GM19397 (cell line): Measurements from ENCODE around the gene MRPS7.
A peak's percentile ranks its signal among the peaks of the same experiment; 100 is the strongest.
"Not testable (repeated sequence)": the region's sequence is repeated elsewhere in the genome, so short reads cannot be mapped to it uniquely, and the experiment has no call there.

Experiments used
- ATAC-seq: cut with Tn5 transposase; IDR thresholded peaks from one replicate; pipeline ENCODE4 v1.9.1; 2021; ENCODE audit warnings: mild to moderate bottlenecking, moderate library complexity; ENCODE audit not compliant: unreplicated experiment

The MRPS7 gene

GRCh38 chr17:75242461-75243042 lies 19.1 kb upstream of the MRPS7 start:
- no peak for ATAC-seq

DNA sequence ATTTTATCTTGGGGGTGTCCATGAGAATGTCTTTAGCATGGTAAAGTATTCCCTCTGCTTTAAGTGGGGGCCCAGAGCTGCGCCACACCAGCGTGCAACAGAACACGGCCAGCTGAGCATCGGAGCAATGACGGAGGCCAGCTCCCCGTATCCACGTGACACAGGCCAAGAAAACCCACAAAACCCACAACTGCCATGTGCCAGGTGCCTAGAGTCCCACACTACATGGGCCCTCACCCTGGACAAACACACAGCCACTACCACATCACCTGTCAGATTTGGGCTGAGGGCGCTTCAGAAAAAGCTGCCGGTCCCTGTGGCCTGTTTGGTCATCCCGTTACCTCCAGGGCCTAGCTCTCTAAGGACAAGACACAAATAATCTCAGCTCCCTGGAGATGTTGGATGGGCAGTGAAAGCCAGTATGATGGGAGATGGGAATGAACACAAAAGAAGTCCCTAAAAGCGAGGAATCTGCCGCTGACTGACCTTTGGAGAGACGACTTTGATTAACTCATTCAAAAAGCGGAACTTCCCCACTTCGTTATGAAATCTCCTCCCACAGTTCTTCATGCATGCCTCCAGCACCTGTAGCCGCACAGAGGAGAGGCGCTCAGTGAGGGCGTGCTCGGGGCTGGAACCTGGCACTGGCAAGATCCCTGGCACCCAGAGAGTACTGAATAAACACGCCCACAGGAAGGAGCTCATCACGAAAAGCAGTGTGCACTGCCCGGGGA lies 17.4 kb upstream of the MRPS7 start:
- no peak for ATAC-seq

DNA sequence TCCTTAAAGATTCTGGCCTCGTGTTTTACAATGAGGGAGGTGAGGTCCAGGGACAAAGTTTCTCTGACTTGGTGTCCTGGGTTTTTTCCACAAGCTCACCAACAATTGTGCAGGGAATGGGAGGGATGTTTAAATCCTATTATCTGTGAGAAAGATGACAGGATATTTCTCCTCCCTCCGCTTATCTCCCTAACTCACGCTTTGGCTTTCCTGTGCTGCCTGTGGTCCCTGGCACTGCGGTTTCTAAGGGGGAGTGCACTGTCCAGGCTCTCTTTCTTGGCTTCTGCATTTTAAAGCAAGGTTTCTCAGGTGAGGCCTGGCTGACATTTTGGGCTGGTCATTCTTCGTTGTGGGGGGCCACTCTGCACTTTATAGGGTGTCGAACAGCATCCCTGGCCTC lies 16.7 kb upstream of the MRPS7 start:
- no peak for ATAC-seq

DNA sequence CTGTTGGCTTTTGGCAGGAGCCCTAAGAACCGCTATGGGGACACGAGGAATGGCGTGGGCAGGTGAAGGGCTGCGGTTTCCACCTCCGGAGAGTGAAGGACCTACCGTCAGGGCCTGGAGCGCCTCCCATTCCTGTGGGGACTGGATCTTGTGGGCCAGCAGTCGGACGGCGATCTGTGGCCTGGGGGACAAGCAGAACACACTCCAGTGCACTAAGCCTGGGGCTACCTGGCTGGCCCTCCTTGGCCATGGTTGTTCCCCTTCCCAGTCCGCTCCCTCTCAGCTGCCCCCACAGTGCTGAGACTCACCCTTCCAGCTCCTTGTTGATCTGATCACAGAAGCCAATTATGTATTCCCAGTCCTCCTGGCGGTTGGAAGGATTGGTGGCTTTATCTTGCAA lies 15.3 kb upstream of the MRPS7 start:
- ATAC-seq, result no peak

DNA sequence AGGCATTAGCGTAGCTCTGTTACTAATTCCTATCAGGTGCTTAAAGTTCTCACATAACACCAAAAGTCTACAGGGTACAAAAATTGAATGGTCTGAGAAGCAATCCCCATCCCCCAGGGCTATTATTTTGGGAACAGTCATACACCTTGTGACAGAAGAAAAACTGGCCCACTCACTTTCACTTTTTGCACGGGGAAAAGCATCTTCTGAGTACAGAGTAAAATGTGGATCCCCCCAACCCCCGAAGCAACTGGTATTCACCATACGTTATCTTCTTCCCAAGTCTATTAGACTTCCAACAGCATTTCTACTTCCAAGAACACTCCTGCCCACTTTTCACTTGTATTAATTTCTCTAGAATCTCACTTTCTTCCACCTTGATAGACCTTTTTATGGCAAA lies 12.1 kb upstream of the MRPS7 start:
- no peak for ATAC-seq

- peak; percentile 78 for ATAC-seq
Observed at GRCh38 chr17:75250009-75250471, 11.6 kb upstream of the MRPS7 start.

GRCh38 chr17:75252039-75252816 lies 9.5 kb upstream of the MRPS7 start:
- ATAC-seq, result no peak

- ATAC-seq, result not testable (repeated sequence)
Observed at GRCh38 chr17:75255954-75256698, 5.6 kb upstream of the MRPS7 start.

DNA sequence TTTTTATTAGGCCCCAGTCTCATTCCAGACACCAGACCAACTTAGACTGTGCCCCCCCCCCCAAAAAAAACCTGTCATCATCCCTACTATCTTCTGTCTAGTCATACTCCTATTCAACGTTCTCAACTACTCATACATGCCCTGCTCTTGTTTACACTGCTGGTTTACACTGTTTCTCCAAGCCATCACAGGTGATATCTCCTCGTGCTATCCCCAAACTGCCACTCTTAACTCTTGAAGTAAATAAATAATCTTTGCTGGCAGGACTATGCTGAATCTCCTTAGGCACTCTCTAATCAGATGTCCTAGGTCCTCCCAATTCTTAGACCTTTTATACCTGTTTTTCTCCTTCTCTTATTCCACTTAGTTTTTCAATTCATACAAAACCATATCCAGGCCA lies 4.5 kb upstream of the MRPS7 start:
- ATAC-seq, result not testable (repeated sequence)

- peak; percentile 17 for ATAC-seq
Observed at GRCh38 chr17:75260641-75261335, 891 bp upstream of the MRPS7 start.

DNA sequence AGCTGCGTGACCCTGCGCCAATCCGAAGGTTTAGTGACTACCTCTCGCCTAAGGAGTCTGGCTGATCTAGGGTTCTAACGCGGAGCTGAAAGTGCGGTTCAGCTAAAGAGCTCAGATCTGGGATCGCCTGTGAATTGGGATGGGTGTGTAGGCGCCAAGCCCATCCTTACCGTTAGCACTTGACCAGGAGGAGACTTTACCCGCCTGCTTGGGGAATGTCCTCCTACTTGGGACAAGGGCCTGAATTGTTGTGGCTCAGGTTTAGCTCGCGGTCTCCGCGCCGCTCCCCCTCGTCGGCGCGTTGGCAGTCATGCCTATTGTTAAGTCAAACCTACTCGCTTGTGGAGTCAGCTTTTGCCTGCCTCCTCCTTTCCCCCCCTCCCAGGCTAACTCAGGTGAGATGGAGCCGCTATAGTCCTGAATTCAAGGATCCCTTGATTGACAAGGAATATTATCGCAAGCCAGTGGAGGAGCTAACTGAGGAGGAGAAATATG lies 480 bp downstream of the MRPS7 start:
- ATAC-seq, result no peak

- ATAC-seq, result no peak
Observed at GRCh38 chr17:75263055-75263454, 1.4 kb downstream of the MRPS7 start.

DNA sequence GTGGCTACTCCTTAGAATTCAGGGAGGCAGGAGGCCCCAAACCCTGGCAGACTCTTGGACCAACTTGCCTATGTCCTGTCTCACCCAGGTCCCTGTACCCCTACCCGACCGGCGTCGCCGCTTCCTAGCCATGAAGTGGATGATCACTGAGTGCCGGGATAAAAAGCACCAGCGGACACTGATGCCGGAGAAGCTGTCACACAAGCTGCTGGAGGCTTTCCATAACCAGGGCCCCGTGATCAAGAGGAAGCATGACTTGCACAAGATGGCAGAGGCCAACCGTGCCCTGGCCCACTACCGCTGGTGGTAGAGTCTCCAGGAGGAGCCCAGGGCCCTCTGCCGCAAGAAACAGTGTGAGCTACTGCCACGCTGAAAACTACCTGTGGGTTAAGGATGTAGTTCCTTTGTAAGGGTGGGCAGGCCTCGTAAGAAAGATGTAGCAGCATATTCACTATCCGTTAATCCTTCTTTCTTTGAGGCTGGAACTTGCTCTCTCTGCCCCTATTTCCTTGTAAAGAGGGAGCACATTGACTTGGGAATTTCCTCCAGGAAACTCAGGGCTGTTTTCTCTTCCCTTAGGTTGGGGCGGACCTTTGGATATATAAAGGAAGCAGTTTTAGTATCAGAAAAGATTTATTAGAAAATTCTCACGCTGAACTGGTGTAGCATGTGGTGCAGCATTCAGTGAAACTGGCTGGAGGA lies 4.1 kb downstream of the MRPS7 start:
- no peak for ATAC-seq

GRCh38 chr17:75266316-75267152 lies 4.9 kb downstream of the MRPS7 start:
- no peak for ATAC-seq

- no peak for ATAC-seq
Observed at GRCh38 chr17:75267153-75267410, 5.4 kb downstream of the MRPS7 start.

DNA sequence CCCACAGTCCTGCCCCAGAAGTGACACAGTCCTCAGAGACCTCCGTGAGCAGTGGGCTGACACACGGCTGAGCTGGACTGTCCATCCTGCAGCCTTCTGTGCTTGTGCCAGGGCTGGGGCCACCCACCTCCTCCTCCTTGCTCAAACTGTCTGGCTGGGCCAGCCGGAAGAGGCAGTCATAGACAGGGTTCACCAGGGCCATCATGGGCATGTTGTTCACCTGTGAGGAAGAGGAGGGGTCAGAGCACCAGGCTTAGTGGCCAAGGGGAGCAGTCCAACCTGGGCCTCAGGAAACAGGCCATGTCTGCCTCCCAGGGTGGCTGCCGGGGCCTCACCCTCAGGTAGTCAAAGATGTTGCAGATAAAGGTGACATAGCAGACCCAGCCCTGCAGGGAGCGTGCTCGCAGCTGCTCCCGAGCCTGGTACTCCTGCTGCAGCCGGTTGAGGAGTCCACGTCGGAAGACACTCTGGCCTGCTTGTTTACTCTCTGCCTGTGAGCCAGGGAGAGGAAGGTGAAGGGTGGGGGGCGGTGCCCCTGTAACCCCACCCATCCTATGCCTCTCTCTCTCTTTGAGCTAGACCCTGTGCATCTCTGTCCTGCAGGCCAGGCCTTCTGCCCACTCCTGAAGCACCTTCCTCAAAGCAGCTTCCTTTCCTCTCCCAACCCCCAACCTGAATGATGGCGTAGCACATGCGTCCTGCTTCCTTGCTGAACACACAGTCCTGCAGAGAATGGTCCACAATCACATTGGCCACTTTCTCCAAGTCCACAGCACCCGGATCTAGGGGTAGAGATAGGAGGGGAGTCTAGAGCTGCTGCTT lies 5.9 kb downstream of the MRPS7 start:
- ATAC-seq, result no peak

- ATAC-seq, result no peak
Observed at GRCh38 chr17:75269844-75270217, 8.2 kb downstream of the MRPS7 start.

GRCh38 chr17:75270218-75270965 lies 8.7 kb downstream of the MRPS7 start:
- ATAC-seq, result peak; percentile 40
